IPS-NIHi7 (cell line): Measurements from ENCODE around the gene AMOTL1.

Experiments
- DNase-seq: peaks from one replicate; pipeline ENCODE4 v3.0.0; 2012; ENCODE audit warnings: mixed read lengths; ENCODE audit errors: extremely low spot score

The AMOTL1 gene

GRCh38 chr11:94767701-94768601 lies at the start of gene AMOTL1:
Gene AMOTL1, plus strand, starts transcription at chr11:94768356. Its CDS starts 156 bp downstream, at chr11:94768512.
- DNase-seq, result peak; percentile 89

DNA sequence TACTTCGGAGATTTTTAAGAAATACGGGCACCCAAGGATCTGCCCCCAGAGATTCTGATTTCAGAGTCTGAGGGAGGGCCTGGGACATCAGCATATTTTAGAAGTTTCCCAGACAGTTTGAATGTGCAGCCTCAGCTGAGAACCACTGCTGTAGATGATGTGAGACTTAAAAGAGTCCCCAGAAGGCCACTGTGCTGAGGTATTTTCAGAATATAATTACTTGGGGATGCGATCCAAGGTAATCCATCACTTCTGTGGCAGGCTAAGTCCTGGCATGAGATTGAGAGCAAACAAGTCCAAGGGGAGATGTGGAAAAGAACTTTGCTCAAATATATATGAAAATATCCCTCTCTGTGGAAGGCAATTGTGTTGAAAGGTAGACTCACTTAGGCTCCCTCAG lies 48.3 kb upstream of the AMOTL1 start:
- DNase-seq, result no peak

DNA sequence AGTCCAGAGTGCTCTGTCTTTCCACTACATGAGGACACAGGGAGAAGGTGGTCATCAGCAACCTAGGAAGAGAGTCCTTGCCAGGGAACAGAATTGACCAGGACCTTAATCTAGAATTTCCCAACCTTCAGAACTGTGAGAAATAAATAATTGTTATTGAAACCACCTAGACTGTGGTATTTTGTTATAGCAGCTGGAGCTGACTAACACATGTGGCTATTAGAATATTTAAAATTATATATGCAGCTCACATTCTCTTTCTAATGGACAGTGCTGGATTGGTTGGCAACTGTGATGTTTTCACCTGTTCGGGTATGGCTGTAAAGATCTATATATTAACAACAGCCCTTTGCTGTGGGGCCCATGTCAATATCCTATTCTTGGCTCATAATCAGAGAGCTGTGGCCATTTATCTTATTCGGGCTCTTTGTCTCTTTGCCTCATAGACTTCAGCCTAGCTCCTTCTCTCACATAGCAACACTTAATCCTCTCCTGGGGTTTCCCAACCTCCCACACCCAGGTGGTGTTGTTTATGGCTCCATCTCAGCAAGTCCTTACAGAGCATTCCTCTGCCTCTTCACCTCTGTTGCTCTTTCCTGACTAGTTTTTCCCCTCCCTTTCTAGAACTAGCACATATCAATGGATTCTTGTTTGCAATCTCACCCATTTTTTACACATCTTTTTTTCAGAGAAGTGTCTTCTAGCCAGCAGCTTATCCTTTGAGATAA lies 46.4 kb upstream of the AMOTL1 start:
- no peak for DNase-seq

GRCh38 chr11:94722735-94723134 lies 45.4 kb upstream of the AMOTL1 start:
- no peak for DNase-seq

DNA sequence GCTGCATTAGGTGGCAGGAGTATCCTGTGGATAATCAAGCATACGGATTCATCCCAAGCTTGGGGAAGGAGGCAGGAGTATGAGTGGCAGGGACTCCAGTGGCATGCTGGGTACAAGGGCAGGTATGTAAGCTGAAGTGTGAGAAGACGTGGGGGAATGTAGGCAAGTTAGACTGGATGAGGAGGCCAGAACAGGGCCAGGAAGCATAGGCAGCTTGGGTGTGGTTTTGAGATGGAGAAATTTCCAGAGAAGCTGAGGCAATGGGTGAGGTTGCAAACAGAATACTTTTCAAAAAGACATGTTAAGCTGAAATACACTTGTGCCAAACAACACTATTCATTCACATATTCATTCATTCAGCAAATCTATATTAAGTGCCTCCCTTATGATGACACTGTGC lies 43.1 kb upstream of the AMOTL1 start:
- DNase-seq, result no peak

DNA sequence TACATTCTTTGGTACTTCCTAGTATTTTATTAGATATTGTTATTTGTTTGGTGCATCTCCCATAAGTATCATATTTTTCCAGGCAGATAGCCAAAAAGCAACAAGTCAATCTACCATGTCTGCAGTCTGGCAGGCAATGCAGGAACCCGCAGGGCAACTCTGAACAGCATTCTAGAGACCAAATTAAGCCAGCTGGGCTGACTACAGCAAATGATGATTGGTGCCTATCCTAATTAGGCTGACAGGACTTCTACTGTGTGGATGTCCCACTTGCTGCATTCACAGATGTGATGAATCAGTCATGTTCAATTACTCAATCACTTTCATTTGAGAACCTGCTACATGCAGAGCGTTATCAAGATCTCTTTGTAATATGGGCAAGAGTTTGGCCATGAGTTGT lies 40.3 kb upstream of the AMOTL1 start:
- DNase-seq, result no peak

GRCh38 chr11:94728541-94728940 lies 39.6 kb upstream of the AMOTL1 start:
- DNase-seq, result no peak

DNA sequence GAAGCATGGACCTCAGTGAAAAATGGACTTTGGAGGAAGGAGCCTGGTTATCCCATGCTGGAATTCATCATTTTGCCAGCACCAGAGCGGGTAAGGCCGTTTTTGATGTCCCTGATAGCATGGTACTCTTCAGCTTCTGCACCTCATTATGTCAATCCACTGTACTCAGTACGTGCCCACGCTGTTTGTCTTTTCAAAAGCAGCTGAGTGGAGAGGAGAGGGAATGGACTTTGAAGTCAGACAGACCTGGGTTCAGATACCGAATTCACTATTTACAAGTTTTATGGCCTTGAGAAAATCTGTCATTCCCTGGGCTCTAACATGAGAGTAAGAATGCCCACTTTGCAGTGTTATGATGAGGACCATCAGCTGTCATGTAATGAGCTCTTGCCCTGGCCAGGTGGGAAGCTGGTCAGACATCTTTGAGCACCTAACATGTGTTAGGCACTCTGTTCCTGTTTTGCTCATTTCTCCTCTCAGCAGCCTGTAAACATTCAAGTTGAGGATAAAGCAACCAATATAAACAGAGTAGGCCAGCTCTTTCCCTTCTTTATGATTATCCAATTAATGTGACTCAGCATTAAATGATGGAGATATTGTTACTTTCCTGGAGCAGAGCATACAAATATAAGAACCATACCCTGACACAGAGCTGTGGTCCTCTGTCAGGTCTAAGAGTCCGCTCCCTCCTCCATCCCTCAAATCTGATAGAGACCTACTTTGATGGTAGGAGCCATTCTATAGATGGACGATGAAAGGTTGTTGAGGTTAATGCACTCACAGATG lies 39.0 kb upstream of the AMOTL1 start:
- DNase-seq, result no peak

DNA sequence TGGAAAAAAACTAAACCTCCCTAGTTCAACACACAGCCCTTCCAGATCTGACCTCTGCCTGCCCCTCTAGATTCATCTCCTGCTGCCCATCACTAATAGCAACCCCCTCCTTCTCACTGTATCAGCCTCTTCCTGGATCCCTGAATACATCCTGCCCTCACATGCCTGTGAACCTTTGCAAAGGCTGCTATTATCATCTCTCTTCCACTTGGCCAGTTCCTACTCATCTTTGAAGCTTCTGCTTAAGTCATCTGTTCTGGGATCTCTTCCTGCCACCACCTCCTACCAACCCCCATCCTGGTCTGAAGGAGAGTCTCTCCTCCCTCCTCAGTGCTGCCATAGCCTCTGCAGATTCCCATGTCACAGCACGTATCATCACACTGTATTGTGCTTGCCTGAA lies 38.0 kb upstream of the AMOTL1 start:
- no peak for DNase-seq

GRCh38 chr11:94731880-94732601 lies 36.1 kb upstream of the AMOTL1 start:
- peak; percentile 30 for DNase-seq

- no peak for DNase-seq
Measured at GRCh38 chr11:94732617-94733281, 35.4 kb upstream of the AMOTL1 start.

DNA sequence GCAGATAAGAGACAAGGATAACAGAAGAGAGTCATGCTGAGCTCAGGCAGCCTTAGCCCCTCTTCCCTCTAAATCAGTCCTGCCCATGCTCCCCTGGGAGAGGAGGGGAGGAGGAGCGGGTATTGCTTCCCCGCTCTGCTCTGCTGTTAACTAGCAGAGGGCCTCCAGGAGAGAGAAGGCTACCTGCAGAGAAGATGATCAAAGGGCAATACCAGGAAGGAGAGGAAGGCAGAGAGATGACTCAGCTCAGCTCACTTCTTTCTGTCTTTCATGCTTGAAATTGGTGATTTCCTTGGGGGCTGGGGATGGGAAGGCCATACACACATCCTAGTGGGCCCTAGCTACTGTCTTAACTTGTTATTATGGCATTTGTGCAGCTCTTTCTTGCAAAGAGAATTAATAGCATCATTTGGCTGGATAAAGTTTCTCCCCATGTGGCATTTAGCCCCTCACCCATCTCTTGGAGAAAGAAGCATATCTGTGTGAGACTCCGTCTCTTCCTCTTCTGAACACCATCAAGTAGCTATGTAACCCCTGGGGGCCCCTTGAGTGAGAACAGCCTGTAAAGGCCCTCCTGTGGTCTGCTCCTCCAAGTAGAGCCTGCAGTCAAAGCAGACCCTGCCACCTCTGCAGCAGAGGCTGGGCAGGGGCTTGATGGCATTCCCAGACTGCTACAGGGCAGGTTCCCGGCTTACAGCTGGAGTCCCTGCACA lies 33.4 kb upstream of the AMOTL1 start:
- peak; percentile 84 for DNase-seq

- DNase-seq, result no peak
Measured at GRCh38 chr11:94735907-94736306, 32.2 kb upstream of the AMOTL1 start.

GRCh38 chr11:94737171-94737611 lies 31.0 kb upstream of the AMOTL1 start:
- no peak for DNase-seq

- DNase-seq, result no peak
Measured at GRCh38 chr11:94738746-94739145, 29.4 kb upstream of the AMOTL1 start.

- no peak for DNase-seq
Measured at GRCh38 chr11:94739331-94739730, 28.8 kb upstream of the AMOTL1 start.

DNA sequence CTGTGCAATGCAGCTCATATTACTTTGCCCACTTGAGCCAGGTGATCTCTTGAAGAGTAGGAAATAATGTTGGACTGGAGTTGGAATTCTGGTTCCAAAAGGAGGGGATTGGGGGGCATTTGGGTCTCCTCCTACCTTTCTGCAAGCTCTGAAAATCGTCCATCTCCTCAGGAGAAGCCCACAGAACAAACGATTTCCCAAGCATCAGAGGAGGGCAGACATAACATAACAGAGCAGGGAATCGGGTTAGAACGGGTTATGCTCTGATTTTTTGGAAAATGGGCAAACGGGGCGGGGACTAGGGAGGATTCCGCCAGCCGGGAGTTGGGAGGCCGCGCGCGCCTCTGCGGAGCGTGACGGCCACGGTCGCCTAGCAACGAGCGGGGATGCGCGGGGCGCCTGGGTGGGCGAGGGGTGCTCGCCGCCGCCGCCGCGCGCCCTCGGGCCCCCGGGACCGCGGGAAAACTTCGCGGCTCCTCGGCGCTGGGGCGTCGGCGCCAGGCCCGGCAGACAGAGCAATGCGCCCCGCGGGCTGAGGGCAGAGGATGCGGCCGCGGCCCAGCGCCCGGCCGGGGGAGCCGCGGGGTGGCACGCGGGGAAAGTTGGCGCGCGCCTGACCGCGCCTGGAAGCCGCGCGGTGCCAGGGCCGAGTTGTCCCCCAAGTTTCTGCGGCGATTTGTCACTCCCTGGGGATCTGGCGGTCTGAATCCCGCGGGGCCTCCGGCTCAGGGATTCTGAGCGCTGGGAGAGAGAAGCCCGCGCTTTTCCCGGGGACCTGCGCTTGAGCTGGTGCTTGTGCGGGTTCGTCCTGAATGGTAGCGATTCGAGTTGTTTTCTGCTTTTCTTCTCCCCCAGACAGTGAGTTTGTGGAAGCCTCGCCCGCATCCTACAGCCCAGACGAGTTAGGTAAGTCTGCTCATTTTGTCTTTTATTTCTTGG lies 27.8 kb upstream of the AMOTL1 start:
- DNase-seq, result peak; percentile 48

- DNase-seq, result peak; percentile 73
Measured at GRCh38 chr11:94741022-94741679, 27.0 kb upstream of the AMOTL1 start.

- DNase-seq, result no peak
Measured at GRCh38 chr11:94742665-94743064, 25.5 kb upstream of the AMOTL1 start.
